GM19099 (cell line): ENCODE measurements around the gene NKAIN2.

Source experiments
- POLR2A ChIP-seq: IDR thresholded peaks from 3 replicates; pipeline ENCODE4 v1.6.1; 2011; ENCODE audit warnings: low read depth; ENCODE audit not compliant: insufficient read length; ENCODE audit errors: extremely low read depth

Gene NKAIN2

GRCh38 chr6:124721331-124721730, 917.7 kb downstream of the NKAIN2 start:
- TF ChIP-seq POLR2A: no peak

DNA sequence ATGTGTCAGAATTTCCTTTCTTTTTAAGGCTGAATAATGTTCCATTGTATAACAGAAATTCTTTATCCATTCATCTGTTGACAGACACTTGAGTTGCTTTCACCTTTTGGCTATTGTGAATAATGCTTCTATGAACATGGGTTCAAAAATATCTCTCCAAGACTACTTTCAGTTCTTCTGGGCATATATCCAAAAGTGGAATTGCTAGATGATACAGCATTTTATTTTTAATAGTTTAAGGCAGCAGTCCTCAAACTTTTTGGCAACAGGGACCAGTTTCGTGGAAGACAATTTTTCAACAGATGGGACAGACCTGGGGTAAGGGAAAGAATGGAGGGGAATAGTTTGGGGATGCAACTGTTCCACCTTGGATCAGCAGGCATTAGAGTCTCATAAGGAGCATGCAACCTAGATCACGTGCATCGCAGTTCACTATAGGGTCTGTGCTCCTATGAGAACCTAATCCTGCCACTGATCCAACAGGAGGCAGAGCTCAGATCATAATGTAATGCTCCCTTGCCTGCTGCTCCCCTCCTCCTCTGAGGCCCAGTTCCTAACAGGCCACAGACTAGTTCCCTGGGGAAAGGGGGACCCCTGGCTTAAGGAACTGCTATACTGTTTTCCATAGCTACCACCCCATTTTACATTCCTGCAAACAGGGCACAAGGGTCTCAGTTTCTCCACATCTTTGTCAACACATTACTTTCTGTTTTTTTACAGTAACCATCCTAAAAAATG, 918.6 kb downstream of the NKAIN2 start:
- no peak for TF ChIP-seq POLR2A

DNA sequence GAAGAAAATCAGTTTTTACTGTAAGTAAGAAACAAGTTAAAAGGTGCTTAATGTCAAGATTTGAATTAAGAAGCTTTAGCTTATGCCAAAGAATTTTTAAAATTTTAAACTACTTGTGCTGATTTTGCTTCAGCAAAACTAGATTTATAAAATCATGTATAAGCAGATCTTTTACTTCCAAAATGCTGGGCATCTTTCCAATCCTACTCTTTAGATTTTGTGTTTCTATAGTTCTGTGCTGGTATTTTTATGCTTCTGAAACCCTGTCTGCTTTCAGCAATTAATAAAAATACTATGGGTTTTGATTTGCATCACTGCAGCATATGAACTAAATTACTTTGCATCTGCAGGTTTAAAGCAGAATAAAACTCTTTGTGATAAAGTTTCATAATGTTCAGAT, 920.0 kb downstream of the NKAIN2 start:
- no peak for TF ChIP-seq POLR2A

DNA sequence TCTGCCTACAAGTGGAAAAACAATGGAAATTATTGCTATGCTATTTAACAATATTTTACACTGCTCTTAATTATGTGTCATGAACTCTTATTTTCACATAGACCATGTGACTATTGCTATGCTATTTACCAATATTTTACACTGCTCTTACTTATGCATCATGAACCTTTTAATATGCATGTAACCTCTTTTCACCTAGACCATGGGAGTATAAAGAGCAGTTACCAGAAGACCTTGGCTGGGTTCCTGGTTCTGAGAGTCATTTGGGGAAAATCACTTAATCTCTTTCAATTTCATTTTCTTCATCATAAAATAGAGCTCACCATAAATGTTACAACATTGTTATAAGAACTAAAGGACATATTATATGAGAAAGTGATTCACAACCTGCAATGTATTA, 934.8 kb downstream of the NKAIN2 start:
- TF ChIP-seq POLR2A: no peak

- TF ChIP-seq POLR2A: no peak
These were observed 937.7 kb downstream of the NKAIN2 start for GRCh38 chr6:124741341-124741740.

GRCh38 chr6:124742971-124743370, 939.3 kb downstream of the NKAIN2 start:
- no peak for TF ChIP-seq POLR2A

DNA sequence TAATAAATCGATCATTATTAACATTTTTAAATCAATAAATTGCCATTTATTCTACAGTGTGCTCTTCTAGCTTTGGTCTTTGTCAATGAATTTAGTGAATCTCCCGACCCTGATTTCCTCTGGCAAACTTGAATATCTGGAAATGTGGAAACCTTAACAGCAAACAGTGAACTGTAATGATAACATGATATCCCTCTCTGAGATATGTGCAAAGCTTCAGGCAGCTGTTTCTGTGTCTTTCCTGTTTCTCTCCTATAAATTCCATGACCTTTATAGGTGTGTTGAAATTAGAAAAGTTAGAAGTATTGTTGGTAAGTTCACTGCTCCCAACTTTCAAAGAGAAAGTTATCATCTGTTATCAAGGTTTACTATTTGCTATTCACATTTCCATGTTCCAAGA, 939.8 kb downstream of the NKAIN2 start:
- no peak for TF ChIP-seq POLR2A

- no peak for TF ChIP-seq POLR2A
These were observed 943.7 kb downstream of the NKAIN2 start for GRCh38 chr6:124747349-124747748.

GRCh38 chr6:124748778-124749177, 945.1 kb downstream of the NKAIN2 start:
- TF ChIP-seq POLR2A: no peak

- no peak for TF ChIP-seq POLR2A
These were observed 949.3 kb downstream of the NKAIN2 start for GRCh38 chr6:124753001-124753400.

DNA sequence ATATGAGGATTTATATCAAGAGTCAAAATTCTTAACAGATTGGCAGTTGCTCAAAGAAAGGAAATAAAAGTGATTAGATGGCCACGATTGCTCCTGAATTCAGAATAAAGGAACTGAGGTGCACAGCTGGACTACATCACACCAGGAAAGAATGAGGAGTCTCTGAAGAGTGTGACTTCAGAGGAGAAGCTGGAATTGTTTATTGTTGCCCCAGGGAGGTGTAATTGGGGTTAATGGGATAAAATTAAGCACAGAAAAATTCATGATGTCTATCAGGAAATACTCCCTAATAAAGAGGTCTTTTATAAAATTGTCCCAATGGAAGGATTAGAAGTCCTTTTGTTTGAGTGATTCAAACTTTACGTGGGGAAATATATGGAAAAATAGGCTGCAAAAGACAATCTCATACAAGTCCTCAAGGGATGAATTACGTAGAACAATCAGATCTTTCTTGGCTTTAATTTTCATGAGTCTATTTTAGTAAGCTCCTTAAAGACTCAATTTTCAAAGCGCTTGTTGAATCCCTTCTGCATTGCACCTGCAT, 950.0 kb downstream of the NKAIN2 start:
- no peak for TF ChIP-seq POLR2A

DNA sequence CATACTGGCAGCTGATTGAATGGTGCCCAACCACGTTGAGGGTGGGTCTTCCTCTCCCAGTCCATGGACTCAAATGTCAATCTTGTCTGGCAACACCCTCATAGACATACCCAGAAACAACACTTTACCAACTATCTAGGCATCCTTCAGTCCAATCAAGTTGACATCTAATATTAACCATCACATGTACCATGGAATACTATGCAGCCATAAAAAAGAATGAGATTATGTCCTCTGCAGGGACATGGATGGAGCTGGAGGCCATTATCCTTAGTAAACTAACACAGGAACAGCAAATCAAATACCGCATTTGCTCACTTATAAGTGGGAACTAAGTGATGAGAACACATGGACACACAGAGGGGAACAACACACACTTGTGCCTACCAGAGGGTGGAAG, 951.7 kb downstream of the NKAIN2 start:
- TF ChIP-seq POLR2A: no peak

DNA sequence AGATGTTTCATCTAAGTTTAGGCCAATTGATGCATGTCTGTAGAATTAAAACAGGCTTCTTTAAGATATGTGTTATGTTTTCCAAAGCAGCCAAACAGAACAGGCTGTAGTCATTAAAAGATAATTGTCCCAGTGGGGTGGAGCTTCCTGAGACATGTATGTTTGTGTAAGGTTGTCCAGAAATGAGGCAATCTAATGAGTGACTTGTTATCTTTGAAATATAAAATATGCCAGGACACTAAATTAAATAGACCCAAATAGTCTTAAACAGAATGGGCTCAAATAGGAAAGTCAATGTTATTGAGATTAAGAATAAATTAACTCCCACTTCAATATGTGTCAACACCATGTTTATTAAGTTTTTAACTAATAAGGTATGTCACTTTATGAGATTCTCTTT, 953.9 kb downstream of the NKAIN2 start:
- no peak for TF ChIP-seq POLR2A

DNA sequence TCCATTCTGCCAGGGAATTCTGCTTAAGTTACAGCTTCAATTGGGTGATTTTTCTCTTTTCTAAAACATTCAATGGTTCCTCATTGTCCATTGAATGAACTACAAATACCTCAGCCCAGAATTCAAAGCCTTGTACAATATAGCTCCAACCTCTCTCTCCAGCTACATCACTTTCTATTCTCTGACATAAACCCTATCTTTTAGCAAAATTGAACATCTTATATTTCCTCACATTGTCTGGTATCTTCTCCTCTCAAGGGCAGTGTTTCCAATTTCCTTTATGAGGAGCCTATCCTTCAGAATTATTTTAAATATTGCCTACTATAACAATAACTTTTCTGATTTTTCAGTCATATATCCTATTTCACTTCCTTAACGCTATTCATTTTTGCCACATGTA, 955.0 kb downstream of the NKAIN2 start:
- no peak for TF ChIP-seq POLR2A

DNA sequence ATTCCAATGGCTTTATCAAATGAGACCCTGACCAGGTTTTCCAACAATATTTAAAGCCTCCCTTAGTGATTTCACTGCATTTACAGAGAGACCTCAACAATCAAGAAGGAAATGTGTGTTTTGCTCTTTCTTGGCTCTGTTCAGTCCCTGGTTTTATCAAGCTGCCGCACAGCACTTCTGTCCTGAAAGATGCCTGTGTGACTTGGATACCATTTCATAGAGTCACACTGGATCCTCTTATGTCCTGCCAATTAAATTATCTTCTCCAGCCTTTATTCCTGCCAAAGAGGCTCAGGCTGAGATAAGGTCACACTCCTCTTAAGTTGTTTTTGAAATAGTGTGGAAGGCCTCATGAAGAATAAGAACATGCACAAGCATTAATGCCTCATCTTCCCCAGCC, 961.6 kb downstream of the NKAIN2 start:
- no peak for TF ChIP-seq POLR2A

DNA sequence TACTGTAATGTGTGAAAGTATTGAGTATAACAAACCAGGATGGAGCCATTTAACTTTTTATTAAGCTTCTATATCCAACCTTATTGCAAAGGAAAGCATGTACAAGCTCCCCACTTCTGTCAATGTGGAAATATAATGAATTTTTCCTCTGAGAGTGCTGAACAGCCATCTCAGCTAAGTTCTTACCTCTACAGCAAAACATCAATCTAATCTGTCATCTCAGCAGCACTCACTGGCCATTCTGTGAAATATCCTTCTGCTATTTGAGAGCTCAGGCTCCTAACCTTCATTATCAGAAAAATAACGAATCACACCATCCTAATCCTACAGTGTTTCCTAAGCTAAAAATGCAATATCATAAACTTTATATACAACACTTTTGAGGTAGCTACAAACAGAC, 964.6 kb downstream of the NKAIN2 start:
- TF ChIP-seq POLR2A: no peak
